Stimulated activated CD4-positive, alpha-beta T cell treated with anti-CD3 and anti-CD28 coated beads, TNF-alpha, amount 100 ng/mL, for 4 hours (primary cell): ENCODE data around the gene PRICKLE1.
"Not testable (repeated sequence)": the region's sequence is repeated elsewhere in the genome, so short reads cannot be mapped to it uniquely, and the experiment has no call there.

ENCODE experiments used
- DNase-seq, 3 experiments: peaks; one replicate each; pipeline ENCODE4 v3.0.0-alpha.2; 2020; ENCODE audit warnings: low read depth in 3 of 3

PRICKLE1 gene

DNA sequence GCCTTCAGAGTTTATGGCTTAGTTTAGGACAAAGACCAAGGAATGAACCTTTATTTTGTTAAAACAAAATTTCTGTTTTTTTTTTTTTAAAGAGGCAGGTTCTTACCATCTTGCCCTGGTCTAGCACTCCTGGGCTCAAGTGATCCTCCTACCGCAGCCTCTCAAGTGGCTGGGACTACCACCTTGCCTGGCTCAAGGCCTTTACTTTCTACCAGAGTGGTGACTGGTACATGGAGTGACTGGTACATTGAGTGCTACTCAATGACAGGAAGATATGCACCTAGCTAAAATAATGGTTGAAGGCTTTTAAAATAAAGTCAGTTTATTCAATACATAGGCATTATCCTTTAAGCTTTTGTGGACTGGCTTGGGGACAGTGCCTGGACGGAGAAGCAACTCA is 32.6 kb downstream of the PRICKLE1 start:
- no peak for DNase-seq

- DNase-seq: no peak
These were observed 36.7 kb downstream of the PRICKLE1 start for GRCh38 chr12:42552822-42553221.

- no peak for DNase-seq
These were observed 38.7 kb downstream of the PRICKLE1 start for GRCh38 chr12:42550800-42551199.

- DNase-seq: no peak
These were observed 42.8 kb downstream of the PRICKLE1 start for GRCh38 chr12:42546709-42547108.

DNA sequence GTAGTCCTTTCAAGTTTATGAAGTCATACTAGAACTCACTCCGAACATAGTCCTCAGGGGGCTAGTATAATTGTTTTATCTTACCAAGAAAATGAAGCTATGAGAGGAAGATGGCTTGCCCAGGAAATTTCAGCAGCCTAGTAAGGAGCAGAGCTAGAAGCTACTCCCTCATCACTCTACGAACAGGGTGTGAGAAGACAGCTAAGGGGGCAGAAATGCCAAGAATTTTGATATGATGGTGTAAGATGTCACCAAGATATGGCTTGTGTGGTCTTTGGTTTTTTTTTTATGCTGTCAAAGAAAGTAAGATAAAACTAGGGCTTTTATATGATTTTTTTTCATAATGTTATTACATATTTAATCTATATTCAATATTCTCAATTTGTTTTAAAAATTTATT is 47.6 kb downstream of the PRICKLE1 start:
- DNase-seq: no peak

DNA sequence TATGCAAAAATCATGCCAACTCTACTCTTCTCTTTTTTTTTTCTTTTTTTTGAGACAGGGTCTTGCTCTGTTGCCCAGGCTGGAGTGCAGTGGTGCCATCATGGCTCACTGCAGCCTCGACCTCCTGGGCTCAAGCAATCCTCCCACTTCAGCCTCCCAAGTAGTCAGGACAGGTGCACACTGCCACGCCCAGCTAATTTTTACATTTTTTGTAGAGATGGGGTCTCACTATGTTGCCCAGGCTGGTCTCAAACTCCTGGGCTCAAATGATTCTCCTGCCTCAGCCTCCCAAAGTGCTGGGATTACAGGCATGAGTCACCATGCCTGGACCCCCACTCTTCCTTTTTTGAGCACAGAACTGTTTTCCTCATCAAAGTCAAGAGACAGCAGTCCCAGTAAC is 48.2 kb downstream of the PRICKLE1 start:
- DNase-seq: not testable (repeated sequence)

DNA sequence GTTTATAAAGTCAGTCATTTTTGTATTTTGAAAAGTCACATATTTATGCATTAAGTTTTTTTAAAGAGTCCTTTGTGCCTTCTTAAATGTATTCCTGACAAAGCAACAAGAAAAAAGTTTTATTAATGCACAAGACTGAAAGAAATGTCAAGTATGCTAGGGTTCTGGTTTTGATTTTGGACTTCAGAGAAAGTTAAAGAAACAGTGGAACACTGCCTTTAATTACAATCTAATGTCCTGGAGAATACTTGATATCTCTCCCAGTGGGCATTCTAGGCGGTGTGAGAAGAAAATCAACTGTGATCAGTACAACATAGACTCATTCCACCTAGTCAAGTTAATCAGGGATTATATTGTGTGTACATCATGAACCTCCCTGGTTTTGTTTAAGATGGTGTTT is 49.9 kb downstream of the PRICKLE1 start:
- no peak for DNase-seq

DNA sequence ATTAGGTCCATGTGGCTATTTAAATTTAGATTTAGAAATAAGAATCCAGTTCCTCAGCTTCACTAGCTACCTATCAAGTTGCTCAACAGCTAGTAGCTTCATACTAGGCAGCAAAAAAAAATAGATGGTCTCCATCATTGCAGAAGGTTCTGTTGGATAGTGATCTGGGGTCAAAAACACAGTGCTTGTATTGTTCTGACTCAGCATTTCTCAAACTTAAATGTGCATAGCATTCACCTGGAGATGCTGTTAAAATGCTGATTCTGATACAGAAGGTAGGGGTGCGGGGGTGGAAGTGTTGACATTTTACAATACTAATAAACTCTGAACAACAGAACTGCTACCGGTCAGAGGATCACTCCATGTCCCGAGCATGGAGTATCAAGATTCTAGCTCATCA is 51.3 kb downstream of the PRICKLE1 start:
- no peak for DNase-seq

GRCh38 chr12:42534184-42534838 is 55.2 kb downstream of the PRICKLE1 start:
- no peak for DNase-seq

DNA sequence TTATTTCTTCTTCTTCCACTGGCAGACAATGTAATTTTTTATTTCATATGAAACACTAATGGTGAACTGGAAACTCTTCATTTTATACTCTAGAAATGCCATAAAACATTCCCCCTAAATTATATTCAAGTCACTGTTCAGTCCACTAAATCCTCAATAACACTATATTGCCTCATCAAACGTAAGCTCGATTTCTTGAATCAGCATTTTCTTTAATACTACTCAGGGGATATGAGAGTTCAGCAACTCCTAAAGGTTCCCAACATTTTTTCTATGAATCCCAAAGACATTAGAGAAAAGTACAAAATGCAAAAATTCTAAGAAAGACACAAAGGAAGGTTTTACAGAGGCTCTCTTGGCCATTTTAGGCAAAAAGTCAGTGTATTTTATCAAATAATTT is 59.3 kb downstream of the PRICKLE1 start:
- no peak for DNase-seq

DNA sequence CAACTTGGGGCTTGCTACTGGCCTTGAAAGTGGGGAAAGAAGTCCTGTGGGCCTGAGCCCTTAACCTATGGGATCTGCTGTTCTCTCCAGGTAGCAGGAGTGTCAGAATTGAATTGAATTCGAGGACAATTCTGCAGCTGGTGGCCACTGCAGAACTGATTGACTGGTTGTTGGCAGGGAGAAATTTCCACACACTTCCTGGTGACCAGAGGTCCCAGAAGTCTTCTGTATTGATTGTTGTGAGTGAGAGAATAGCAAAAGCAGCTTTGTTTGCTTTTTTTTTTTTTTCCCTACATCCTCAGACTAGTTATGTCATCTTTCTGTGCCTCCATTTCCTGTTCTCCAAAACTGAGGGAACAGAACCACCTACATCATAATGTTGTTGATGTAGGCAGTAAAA is 64.1 kb downstream of the PRICKLE1 start:
- DNase-seq: no peak

GRCh38 chr12:42524716-42525115 is 64.8 kb downstream of the PRICKLE1 start:
- no peak for DNase-seq

DNA sequence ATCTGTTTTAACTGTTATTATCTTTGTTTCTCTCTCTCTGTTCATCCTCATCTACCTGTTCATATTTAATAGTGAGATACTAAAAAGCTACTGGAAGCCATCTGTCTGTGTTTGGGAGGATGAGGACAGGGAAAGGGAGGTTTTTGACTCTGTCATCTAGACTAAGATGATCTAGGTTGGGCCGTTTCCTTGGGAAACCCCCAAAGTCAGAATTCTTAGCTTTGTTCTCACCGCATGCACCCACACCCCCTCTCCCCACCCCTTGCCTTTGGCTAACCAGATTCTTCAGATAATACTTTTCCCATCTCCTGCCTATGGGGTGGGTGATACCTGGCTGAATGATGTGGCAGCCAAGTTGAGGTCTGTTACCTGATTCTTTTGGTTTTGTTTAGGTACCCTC is 73.0 kb downstream of the PRICKLE1 start:
- no peak for DNase-seq

GRCh38 chr12:42511656-42512055 is 77.9 kb downstream of the PRICKLE1 start:
- no peak for DNase-seq

GRCh38 chr12:42510823-42511222 is 78.7 kb downstream of the PRICKLE1 start:
- DNase-seq: no peak

DNA sequence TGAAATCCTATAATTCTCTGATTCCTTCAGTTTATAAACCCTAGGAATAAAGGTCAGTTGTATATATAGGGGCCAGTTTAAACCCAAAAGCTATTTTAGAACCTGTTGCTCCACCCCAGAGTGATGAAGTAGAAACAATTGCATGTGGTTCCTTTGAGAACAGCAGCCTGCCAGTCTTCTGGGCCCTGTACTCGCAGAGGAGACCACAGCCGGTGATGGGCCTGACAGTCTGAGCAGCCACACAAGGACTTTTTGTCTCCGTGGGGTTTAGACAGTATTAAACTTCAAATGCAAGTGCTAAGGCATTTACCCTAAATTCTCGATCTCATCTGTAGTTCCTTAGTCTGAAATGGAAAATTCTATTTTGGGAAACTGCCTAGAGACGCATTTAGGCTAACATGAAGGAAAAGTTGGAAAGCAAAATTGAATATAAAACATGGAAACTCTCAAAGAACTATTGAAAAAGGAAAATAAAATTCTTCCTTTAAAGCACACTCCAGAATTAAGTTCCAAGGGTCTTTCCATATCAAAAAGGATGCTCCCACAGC is 80.6 kb downstream of the PRICKLE1 start:
- DNase-seq: no peak

DNA sequence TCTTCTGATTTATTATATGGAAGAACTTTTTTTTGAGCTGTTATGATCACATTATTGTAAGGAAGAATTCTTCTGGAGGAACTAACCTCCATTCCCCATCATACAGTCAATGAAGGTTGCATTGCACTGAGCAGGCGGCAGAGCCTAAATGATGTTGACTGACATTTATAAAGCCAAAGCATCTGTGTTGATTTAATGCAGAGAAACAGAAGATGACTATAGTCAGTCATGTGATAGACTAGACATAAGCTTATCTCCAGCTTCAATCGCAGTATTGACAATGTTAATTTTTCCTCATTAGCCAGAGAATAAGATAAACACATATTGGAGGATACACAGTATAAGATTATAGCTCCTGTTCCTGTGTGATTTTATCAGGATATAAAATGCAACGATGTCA is 82.0 kb downstream of the PRICKLE1 start:
- no peak for DNase-seq

- no peak for DNase-seq
These were observed 82.5 kb downstream of the PRICKLE1 start for GRCh38 chr12:42507081-42507480.

- no peak for DNase-seq
These were observed 85.5 kb downstream of the PRICKLE1 start for GRCh38 chr12:42504049-42504448.

GRCh38 chr12:42502682-42503081 is 86.9 kb downstream of the PRICKLE1 start:
- no peak for DNase-seq

DNA sequence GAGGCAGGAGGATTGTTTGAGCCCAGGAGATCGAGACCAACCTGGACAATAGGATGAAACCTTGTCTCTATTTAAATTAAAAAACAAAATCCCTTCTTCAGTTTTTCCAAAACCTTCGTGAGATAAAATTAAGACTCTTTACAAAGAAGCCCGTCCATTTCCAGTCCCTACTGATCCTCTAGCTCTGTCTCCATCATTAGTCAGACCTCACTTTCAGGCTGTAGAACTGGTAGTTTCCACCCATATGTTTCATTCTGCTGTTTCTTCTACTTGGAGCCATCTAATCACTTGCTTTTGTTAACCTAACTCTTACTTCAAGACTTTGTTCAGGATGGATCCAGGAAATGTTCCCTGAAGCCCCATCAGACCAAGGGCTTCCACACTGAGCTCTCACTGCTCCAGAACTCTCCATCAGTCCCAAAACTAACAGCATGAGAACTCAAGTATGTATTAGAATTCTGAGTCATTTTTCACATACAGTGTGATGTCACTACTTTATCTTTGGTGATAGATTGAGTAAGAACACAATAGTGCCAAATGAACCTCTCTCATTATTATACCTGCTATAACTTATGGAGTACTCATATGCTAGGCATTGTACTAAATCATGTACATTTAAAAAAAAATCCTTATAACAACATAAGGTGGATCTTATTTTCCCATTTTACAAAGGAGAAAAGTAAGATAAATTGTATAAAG is 90.8 kb downstream of the PRICKLE1 start:
- DNase-seq: no peak

DNA sequence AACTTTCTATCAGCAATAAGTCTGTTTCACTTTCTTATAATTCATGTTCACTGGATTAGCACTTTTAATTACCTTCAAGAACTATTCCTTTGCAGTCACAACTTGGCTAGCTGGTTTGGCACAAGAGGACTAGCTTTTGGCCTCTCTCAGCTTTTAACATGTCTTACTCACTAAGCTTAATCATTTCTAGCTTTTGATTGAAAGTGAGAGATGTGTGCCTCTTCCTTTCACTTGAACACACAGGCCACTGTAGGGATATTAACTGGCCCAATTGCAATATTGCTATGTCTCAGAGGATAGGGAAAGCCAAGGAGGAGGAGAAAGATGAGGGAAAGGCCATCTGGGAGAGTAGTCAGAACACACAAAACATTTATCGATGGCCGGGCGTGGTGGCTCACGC is 92.7 kb downstream of the PRICKLE1 start:
- DNase-seq: no peak

GRCh38 chr12:42495244-42495643 is 94.3 kb downstream of the PRICKLE1 start:
- DNase-seq: no peak
